H1 (cell line): ENCODE results near the gene FOXI1. TPM values are rescaled to one million over a fixed set of nuclear protein-coding genes. Genes with fewer than 3 reads are reported as not detected.

Experiments
- ASH2L ChIP-seq: fragments of 200-600, 300-600 bp; sonication (generic); IDR thresholded peaks from one replicate; pipeline ENCODE4 v1.7.1; 2017; ENCODE audit warnings: low read length
- polyA plus RNA-seq, 7 experiments: library from polyadenylated mRNA; depleted of rRNA in 3 of 7; stranded (reverse) in 5 of 7; unstranded in 2 of 7; fragments of >200 nt in 5 of 7; fragments of 200-250 nt in 2 of 7; gene quantifications; 1 replicate in 5 of 7; 2 replicates in 1 of 7; 4 replicates in 1 of 7; pipeline versions ENCODE4 v1.2.1 to v1.2.3, GENCODE V29; 2011 to 2013; ENCODE audit warnings: missing spikeins in 2 of 7, mixed read lengths in 2 of 7
- total RNA-seq: library from RNA; stranded (reverse); fragmentation: NEBNext Ultra II Directional; extraction: Animal tissue kit (Norgen Biotek cat#: 25700); gene quantifications from 2 replicates; pipeline ENCODE4 v1.2.1, GENCODE V29; 2021

Gene FOXI1
- total and polyA plus RNA-seq, 2 of the 8 experiments (the other 6 are each of a cell fraction or from before 2014, with no cell fraction given) = not detected

GRCh38 chr5:170159101-170159698 lies 53.5 kb downstream of the FOXI1 start (continued):
- TF ChIP-seq ASH2L = no peak

Other genes with a start within 250 kb of the FOXI1 start
- gene INSYN2B, start 125.4 kb upstream of the FOXI1 start, total RNA-seq = not detected in 2 replicates
- not detected in 2 replicates for gene INSYN2B, start 125.4 kb upstream of the FOXI1 start, polyA plus RNA-seq (2011; rRNA removed)
- gene C5orf58, start 127.1 kb downstream of the FOXI1 start, total RNA-seq = 1.4 and 1.6 TPM in 2 replicates
- gene C5orf58, start 127.1 kb downstream of the FOXI1 start, polyA plus RNA-seq (2011; rRNA removed) = 0.17 and 0.24 TPM in 2 replicates
- 0.26 and 0.42 TPM in 2 replicates for gene LCP2, start 191.9 kb downstream of the FOXI1 start, total RNA-seq
- 0.11 and 0.33 TPM in 2 replicates for gene LCP2, start 191.9 kb downstream of the FOXI1 start, polyA plus RNA-seq (2011; rRNA removed)